Spinal cord (tissue), 4 donors: ENCODE results near the gene PADI3. TPM values are rescaled to one million over a fixed set of nuclear protein-coding genes. Genes with fewer than 3 reads are reported as not detected.

Experiments used
- polyA plus RNA-seq, 2 donors: library from polyadenylated mRNA; unstranded; fragments of 120-200 nt; gene quantifications; one replicate each; pipeline ENCODE4 v1.2.1, GENCODE V29; 2013; ENCODE audit not compliant: insufficient read length in 2 of 2
- small RNA-seq: library from RNA; depleted of rRNA; stranded (forward); fragments of <200 nt; gene quantifications from one replicate; pipeline ENCODE3, GENCODE V24; 2014; ENCODE audit warnings: low replicate concordance
- total RNA-seq, 2 donors: library from RNA; depleted of rRNA in 1 of 2; stranded (reverse); fragments of 120-200 nt in 1 of 2; fragments of >200 nt in 1 of 2; gene quantifications; one replicate each; pipeline versions ENCODE4 v1.2.3 to v1.2.4, GENCODE V29; 2013 to 2014

Gene PADI3
- total and polyA plus RNA-seq, 4 donors = not detected

Small RNA genes within 50 kb of the gene (small RNA-seq; reads per million reads assigned to genes)
- gene MIR3972 = not detected

Other genes with a start within 250 kb of the PADI3 start
- gene ATP13A2, start 237.2 kb upstream of the PADI3 start, total RNA-seq = 100 to 1,000 TPM in 1 of 2 donors, 10 to 100 TPM in 1; 62.1 to 121 TPM
- 100 to 1,000 TPM; 252 to 308 TPM for gene ATP13A2, start 237.2 kb upstream of the PADI3 start, polyA plus RNA-seq
- gene SDHB, start 195.1 kb upstream of the PADI3 start, total RNA-seq = 100 to 1,000 TPM; 115 to 127 TPM
- gene SDHB, start 195.1 kb upstream of the PADI3 start, polyA plus RNA-seq = 100 to 1,000 TPM; 119 to 129 TPM
- gene PADI2, start 129.6 kb upstream of the PADI3 start, total RNA-seq = 10 to 100 TPM in 1 of 2 donors, 1 to 10 TPM in 1; 8.7 to 24.9 TPM
- 10 to 100 TPM; 29.1 to 32.6 TPM for gene PADI2, start 129.6 kb upstream of the PADI3 start, polyA plus RNA-seq
- gene PADI1, start 44.0 kb upstream of the PADI3 start, total RNA-seq = under 1 TPM; 0.39 to 0.79 TPM
- gene PADI1, start 44.0 kb upstream of the PADI3 start, polyA plus RNA-seq = 1 to 10 TPM; 1.1 TPM
- 10 to 100 TPM in 1 of 2 donors, under 1 TPM in 1; 0.11 to 11.2 TPM for gene PADI4, start 59.1 kb downstream of the PADI3 start, total RNA-seq
- under 1 TPM in 1 of 2 donors, not detected in 1; 0.89 TPM for gene PADI4, start 59.1 kb downstream of the PADI3 start, polyA plus RNA-seq
- gene PADI6, start 123.1 kb downstream of the PADI3 start, total RNA-seq = not detected
- gene PADI6, start 123.1 kb downstream of the PADI3 start, polyA plus RNA-seq = not detected
- gene RCC2, start 190.6 kb downstream of the PADI3 start, total RNA-seq = 10 to 100 TPM; 25.8 to 37.5 TPM
- gene RCC2, start 190.6 kb downstream of the PADI3 start, polyA plus RNA-seq = 10 to 100 TPM; 56.1 to 58.1 TPM